GM21825 (cell line): ENCODE results near the gene ST8SIA5.

Experiments used
- ATAC-seq: cut with Tn5 transposase; IDR thresholded peaks from one replicate; pipeline ENCODE4 v1.9.1; 2021; ENCODE audit warnings: mild to moderate bottlenecking, moderate library complexity; ENCODE audit not compliant: unreplicated experiment

The ST8SIA5 gene

DNA sequence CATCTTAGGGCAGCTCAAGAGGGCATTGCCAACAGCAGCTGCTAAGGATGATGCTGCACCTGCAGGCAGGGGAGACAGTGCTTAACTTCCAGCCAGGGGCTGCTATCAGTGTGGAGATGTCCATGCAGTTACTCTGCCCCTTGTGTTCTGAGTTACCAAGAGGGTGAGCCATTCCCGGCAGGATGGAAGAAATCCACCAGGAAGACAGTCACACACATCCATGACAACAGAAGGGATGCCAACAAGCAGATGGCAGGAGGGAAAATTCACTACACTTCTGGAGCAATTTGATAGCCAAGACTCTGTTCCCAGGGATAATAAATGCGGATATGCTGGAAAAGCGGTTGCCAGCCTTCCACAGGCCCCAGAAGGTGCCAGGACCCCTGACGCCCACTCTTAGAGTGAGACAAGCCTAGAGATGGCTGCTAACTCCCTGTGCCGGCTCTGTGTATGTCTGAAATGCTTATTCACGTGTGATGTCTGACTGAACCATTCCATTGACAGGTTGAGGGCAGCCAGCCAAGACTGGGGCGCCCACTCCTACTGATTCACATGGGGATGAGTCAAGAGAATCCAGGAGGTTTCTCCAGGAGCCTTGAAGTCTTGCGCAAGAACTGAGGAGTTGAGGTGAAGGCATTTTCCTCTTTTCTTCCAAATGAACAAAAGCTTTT is 124.3 kb downstream of the ST8SIA5 start:
- no peak for ATAC-seq

DNA sequence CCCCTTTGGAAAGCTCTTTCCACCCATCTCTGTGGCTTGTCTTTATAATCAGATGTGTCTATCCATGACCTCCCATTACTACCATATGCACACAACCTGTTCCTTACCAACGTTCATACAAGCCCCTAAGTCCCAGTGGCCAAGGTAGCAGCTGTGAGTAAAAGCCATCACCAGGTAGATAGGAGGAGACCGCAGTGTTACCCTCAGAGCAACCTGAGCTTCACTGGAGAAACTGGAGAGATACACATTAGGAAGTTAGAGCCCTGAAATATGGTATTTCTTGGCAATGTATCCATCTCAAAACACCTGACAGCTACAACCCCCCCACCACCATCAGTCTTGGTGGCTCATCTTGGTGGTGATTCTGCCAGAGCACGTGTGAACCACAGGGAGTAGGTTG is 125.9 kb downstream of the ST8SIA5 start:
- ATAC-seq, result no peak

DNA sequence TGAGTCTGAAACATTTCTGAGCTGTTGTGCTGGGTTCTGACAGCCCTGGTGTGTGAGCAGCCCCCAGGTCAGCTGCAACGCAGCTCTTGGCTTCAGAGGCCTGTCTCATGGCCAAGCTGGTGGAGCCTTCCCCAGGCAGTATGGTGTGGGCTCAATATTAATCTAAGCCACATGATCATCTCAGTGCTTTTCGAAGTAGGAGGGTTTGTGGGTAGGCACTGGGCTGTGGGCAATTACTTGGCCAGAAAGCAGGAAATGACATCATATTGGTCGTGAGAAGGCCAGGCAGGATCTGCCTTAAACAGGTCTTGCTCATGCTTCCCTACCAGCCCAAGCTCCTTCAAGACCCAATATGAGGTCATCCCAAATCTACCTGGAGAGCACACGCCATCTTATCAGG is 126.7 kb downstream of the ST8SIA5 start:
- ATAC-seq, result no peak

DNA sequence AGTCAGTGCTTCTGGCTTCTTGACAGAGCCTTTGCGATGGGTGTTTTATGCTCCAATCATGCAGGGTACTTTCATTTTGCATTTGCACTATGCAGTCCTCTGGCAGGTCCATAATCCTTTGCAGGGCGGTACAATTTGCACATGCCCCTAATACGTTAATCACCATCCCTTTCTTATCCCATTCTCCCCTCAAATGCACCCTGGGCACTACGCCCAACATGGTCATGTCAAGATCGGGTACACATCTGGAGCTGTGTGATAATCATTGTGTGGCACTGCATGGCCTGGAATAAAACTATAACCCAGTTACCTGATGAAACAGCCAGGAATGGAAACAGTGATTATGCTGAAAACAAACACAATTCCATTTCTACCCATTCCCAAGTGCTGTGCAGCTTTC is 127.5 kb downstream of the ST8SIA5 start:
- no peak for ATAC-seq

DNA sequence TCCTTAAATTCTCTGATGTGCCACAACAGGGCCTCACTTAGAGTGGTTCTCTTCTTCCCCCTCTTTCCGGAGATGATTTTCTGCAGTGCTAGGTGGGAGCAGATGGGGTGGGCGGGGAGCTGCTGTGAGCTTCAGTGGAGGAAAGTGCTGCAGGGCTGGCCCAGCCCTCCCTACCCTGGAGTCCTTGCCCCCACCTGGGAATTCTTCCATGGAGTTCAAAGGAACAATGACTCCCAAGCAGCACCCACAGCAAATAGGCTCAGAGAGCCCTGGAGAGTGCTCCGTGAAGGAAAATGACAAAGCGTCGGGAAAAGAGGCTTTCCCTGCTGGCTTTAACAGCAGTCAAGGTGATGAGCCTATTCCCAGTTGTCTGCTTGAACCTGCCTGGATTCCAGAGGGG is 128.6 kb downstream of the ST8SIA5 start:
- ATAC-seq, result no peak

DNA sequence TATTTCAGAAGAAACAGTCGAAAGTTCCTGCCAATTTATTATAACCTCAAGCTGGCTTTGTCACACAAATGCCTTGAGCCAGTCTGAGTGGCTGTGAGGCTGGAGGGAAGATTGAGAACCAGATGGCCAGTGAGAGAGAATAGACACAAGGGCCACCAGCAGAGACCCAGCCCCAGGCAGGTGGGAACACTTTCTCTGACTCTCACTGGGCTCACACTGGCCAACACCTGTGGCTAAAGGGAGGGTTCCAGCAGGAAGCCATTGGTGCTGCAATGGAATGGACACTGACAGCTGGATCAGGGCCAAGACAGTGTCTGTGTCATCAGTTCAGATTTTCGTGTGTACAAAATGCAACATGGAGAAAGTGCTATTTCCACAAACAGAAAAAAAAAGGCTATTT is 129.7 kb downstream of the ST8SIA5 start:
- no peak for ATAC-seq

DNA sequence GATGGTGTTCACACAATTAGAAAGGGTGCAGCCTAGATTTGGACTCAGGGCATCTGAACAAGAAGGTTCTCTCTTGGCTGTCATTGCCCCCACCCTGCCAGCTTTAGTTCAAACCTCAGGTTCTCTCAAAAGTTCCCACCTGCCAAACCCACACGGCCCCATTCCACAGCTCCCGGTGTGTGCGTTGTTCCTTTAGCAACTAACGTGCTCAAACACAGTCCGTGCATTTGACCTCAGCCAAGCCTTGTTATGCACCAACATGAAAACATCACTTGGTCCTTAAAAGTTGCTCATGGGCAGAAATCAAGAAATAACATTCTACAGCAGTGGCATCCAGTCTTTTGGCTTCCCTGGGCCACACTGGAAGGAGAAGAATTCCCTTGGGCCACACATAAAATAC is 131.8 kb downstream of the ST8SIA5 start:
- no peak for ATAC-seq

DNA sequence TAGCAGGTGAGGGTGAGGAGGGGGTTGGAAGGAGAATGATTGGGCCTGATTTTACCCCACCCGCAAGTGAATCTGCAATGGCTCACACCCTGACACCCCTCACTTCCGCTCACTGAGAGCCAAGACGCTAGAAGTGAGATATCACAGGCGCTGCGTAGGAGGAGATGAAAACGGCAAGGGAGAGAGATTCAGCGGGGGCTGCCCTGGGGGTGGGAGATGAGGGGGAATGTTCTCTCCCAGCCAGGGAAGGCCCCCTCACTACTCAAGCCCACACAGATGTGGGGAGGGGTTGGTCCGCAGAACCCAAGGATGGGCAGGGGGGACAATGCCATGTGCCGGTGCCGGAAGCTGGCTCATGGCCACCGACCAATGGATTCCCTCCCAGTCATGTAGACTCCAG is 132.7 kb downstream of the ST8SIA5 start:
- no peak for ATAC-seq

DNA sequence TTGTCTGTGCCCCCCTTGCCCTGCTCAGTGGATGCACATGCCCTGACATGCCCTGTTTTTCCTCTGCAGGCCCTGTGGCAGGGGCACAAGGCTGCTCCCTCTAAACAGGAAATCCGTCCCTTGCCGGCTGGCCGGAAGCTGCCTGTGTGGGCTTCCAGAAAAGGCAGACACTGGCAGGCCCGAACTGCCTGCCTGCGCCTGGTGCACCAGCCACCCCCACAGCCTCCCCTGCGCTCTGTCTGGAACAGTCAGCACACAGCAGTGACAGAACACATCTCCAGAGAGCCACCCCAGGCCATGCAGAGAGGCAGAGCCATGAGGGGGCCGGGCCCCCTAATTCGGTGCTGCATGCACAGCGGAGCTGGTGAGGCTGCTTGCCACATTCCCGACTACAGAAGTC is 133.3 kb downstream of the ST8SIA5 start:
- no peak for ATAC-seq

DNA sequence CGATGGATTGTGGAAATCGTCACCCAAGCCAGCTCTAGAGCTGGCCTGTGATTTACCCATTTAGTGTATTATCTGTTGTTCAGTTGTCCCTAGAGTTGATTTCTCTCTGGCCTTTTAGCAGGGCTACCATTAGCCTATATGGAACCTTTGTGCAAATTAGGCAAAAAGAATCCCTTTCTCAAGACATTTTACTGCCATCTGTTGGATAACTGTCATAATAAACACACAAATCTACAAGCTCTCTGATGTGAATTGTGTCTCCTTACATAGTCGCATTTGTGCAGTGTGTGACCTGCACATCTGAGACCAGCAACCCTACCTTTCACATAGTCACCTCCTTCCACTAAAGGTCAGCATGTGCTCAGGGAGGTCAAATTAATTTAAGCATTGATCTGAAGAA is 133.9 kb downstream of the ST8SIA5 start:
- ATAC-seq, result no peak

DNA sequence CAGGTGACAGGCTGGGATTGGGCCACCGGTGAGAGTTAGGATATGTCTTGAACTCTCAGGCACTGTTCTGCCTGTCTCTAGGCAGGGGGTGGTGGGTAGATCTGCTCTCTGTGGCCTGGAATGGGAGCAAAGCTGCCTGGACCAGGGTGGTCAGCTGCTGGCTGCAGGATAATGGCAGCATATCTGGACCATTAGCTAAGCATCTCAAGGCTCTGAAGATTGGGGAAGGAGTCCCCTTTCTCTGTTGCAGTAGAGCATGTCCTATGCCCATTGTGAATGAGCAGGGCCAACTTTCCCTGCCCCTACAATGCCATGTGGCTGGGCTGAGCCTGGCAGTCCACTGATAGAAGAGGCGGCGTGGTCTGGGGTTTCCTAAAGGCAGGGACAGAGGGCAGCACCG is 134.4 kb downstream of the ST8SIA5 start:
- no peak for ATAC-seq

DNA sequence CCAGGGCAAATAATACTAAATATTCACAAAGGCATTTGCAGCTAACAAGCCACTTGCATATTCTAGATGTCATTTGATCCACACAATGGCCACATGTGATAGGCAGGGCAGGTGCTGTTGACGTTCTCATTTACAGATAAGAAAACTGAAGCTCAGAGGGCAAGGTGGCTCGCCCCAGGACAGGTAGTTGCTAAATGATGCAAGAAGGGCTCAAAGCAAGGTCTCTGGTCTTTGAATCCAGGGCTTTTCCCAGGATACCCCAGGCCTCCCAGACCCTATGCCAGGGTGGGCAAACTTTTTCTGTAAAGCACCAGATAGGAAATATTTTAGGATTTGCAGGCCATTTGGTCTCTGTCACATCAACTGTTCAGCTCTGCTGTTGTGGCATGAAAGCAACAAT is 135.0 kb downstream of the ST8SIA5 start:
- no peak for ATAC-seq

DNA sequence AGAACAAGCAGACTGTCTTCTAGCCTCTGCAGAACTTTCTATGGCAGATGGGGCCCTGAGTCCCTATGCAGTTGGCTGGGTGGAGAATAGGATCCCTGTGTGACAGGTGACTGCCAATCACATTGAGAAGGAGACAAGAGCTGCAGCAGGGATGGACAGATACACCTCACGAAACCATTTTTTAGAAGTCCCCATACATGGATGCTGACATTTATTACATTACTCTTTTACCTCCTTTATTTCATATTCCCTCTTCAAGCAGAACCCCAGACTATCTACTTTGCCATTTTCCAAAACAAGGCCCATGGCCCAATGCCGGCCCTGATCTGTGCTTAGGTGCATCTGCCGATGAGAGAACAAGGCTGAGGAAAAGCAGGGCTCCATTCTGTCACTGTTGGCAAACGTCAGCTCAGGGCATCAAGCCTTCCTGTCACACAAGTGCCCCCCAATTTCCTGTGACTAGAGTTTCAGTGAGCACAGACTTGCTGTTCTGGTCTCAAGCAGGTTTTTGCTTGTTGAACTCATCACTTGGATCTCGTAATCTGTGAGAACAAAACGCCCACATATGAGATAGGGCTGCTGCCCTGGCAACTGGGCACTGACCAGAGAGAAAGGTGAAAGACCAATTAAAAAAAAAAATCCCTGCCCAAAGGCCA is 135.6 kb downstream of the ST8SIA5 start:
- no peak for ATAC-seq

DNA sequence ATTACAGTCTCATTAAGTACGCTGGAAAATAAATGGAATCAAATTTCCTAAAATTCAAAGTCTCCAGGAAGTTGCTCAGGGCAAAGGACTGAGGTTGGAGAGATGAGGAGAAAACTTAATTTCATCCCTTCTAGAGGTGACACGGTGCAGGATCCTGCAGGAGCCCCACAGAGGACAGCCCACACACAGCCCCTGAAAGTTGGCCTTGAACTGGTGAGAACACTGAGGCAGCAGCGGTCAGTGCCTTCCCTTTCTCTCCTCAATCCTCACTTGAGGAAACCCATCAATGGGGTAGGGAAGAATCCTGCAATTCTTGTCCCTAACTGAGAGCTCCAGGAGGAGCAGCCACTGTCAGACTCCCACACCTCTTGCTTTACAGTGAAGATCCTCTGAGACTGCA is 137.3 kb downstream of the ST8SIA5 start:
- no peak for ATAC-seq
